GM10847 (cell line): ENCODE measurements around the gene ITGAE.
A peak's percentile ranks its signal among the peaks of the same experiment; 100 is the strongest.

Experiments
- POLR2A ChIP-seq: IDR thresholded peaks from 2 replicates; pipeline ENCODE4 v1.6.1; 2011; ENCODE audit not compliant: insufficient read length; ENCODE audit errors: extremely low read depth

The ITGAE gene

GRCh38 chr17:3755335-3756030 lies 45.5 kb downstream of the ITGAE start:
- no peak for TF ChIP-seq POLR2A

- TF ChIP-seq POLR2A = peak; percentile 15
These were observed 46.3 kb downstream of the ITGAE start for GRCh38 chr17:3754458-3755334.

GRCh38 chr17:3754066-3754457 lies 46.9 kb downstream of the ITGAE start:
- TF ChIP-seq POLR2A = no peak

GRCh38 chr17:3753624-3754023 lies 47.4 kb downstream of the ITGAE start:
- TF ChIP-seq POLR2A = no peak

- no peak for TF ChIP-seq POLR2A
These were observed 49.2 kb downstream of the ITGAE start for GRCh38 chr17:3751836-3752235.

GRCh38 chr17:3750926-3751325 lies 50.1 kb downstream of the ITGAE start:
- no peak for TF ChIP-seq POLR2A

GRCh38 chr17:3750296-3750695 lies 50.7 kb downstream of the ITGAE start:
- no peak for TF ChIP-seq POLR2A

GRCh38 chr17:3748576-3748975 lies 52.4 kb downstream of the ITGAE start:
- TF ChIP-seq POLR2A = no peak

- no peak for TF ChIP-seq POLR2A
These were observed 53.2 kb downstream of the ITGAE start for GRCh38 chr17:3747805-3748204.

GRCh38 chr17:3745071-3745470 lies 55.9 kb downstream of the ITGAE start:
- no peak for TF ChIP-seq POLR2A

GRCh38 chr17:3744014-3744413 lies 57.0 kb downstream of the ITGAE start:
- no peak for TF ChIP-seq POLR2A

- no peak for TF ChIP-seq POLR2A
These were observed 60.3 kb downstream of the ITGAE start for GRCh38 chr17:3740611-3741073.

GRCh38 chr17:3739422-3740124 lies 61.4 kb downstream of the ITGAE start:
- TF ChIP-seq POLR2A = no peak

GRCh38 chr17:3738562-3739295 lies 62.3 kb downstream of the ITGAE start:
- no peak for TF ChIP-seq POLR2A

- TF ChIP-seq POLR2A = no peak
These were observed 65.5 kb downstream of the ITGAE start for GRCh38 chr17:3735515-3735914.
